Duodenal mucosa (tissue), 2 donors: Measurements from ENCODE around the gene SNX1.

Experiments used
- H3K27ac ChIP-seq: one replicate; pipeline ENCODE4 v1.7.0; 2013; ENCODE audit warnings: low read depth, low read length
- H3K27me3 ChIP-seq, 2 donors: one replicate each; pipeline ENCODE4 v1.7.0; 2013; ENCODE audit warnings: low read length in 2 of 2, control low read depth in 1 of 2; ENCODE audit not compliant: insufficient read depth in 2 of 2, control insufficient read depth in 1 of 2
- H3K36me3 ChIP-seq, 2 donors: one replicate each; pipeline ENCODE4 v1.7.0; 2013; ENCODE audit warnings: low read length in 2 of 2, control low read depth in 1 of 2; ENCODE audit not compliant: insufficient read depth in 2 of 2, control insufficient read depth in 1 of 2
- H3K4me1 ChIP-seq, 2 donors: one replicate each; pipeline ENCODE4 v1.7.0; 2013; ENCODE audit warnings: low read length in 2 of 2, control low read depth in 1 of 2; ENCODE audit not compliant: insufficient read depth in 2 of 2, control insufficient read depth in 1 of 2
- H3K4me3 ChIP-seq, 2 donors: one replicate each; pipeline ENCODE4 v1.7.0; 2013; ENCODE audit warnings: low read length in 2 of 2, low read depth in 1 of 2
- H3K9ac ChIP-seq, 2 donors: one replicate each; pipeline ENCODE4 v1.7.0; 2013; ENCODE audit warnings: low read length in 2 of 2, low read depth in 1 of 2
- H3K9me3 ChIP-seq, 2 donors: one replicate each; pipeline ENCODE4 v1.7.0; 2013; ENCODE audit warnings: low read length in 2 of 2, control low read depth in 1 of 2; ENCODE audit not compliant: control insufficient read depth in 1 of 2

The SNX1 gene

GRCh38 chr15:64163659-64164362 lies 68.0 kb downstream of the SNX1 start:
- Histone ChIP-seq H3K27me3 (no peaks in the 10 kb centered on the region), H3K9me3 (no peaks in the 10 kb centered on the region), H3K4me1 (peaks cover 7 to 43% of the 10 kb centered on the region in 2 donors), H3K36me3 (peaks cover 12 to 16% of the 10 kb centered on the region in 2 donors), H3K4me3 (peak overlapping the region; percentile 66 to 75), H3K27ac (peak overlapping the region; percentile 59), H3K9ac (peak overlapping the region; percentile 63 to 83)

DNA sequence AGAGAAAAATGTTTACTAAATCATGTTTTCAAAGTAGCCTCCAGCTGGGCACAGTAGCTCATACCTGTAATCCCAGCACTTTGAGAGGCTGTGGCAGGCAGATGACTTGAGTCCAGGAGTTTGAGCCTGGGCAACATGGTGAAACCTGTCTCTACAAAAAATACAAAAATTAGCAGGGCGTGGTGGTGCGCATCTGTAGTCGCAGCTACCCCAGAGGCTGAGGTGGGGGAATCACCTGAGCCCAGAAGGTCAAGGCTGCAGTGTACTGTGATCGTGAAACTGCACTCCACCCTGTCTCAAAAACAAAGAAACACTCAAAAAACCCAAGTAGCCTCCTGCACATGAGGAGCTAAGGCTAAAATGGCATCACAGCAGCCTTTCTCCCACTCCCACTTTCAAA lies 68.7 kb downstream of the SNX1 start:
- no peaks in the 10 kb centered on the region for H3K27me3 ChIP-seq
- no peak overlapping the region for H3K4me3 ChIP-seq
- peaks cover 7 to 39% of the 10 kb centered on the region in 2 donors for H3K4me1 ChIP-seq
- peaks cover 9 to 10% of the 10 kb centered on the region in 2 donors for H3K36me3 ChIP-seq
- no peaks in the 10 kb centered on the region for H3K9me3 ChIP-seq
- peak overlapping the region; percentile 20 for H3K27ac ChIP-seq
- no peak overlapping the region for H3K9ac ChIP-seq

GRCh38 chr15:64166102-64166890 lies 70.5 kb downstream of the SNX1 start:
- no peak overlapping the region for H3K9ac ChIP-seq
- H3K27me3 ChIP-seq = no peaks in the 10 kb centered on the region

DNA sequence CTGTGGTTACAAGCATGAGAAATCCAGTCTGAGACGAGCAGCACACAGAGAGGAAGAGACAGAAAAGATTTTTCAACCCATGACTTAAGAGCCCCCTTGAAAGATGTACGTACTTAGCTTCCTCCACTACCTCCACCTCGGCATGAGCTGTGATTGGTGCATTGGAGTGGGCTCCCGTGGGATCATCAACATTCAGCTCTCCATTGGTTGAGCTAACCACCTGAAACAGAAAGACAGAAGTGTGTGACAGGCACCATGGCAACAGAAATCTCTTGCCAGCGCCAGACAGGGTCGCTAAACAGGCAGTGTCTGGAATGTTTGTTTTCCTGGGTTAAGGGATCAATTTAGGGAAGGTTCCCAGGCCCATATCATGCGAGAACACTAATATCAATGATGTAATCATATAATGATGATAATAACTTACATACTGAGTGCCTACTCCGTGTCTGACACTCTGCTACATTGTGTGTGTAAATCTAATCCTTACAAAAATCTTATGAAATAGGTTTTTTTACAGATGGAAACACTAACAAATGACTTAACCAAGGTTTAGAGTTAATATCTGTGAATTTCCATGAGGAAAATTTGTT lies 84.5 kb downstream of the SNX1 start:
- peaks cover 0 to 4% of the 10 kb centered on the region in 2 donors for H3K4me1 ChIP-seq
- H3K27ac ChIP-seq = no peak overlapping the region
- H3K9me3 ChIP-seq = no peaks in the 10 kb centered on the region
- no peaks in the 10 kb centered on the region for H3K27me3 ChIP-seq
- no peak overlapping the region for H3K4me3 ChIP-seq
- no peak overlapping the region for H3K9ac ChIP-seq
- H3K36me3 ChIP-seq = peaks cover 5 to 38% of the 10 kb centered on the region in 2 donors

More at GRCh38 chr15:64166102-64166890, 70.5 kb downstream of the SNX1 start:
- peaks cover 7 to 20% of the 10 kb centered on the region in 2 donors for H3K4me1 ChIP-seq
- H3K27ac ChIP-seq = no peak overlapping the region
- no peaks in the 10 kb centered on the region for H3K9me3 ChIP-seq
- H3K36me3 ChIP-seq = peaks cover 2 to 7% of the 10 kb centered on the region in 2 donors
- no peak overlapping the region for H3K4me3 ChIP-seq

GRCh38 chr15:64182859-64183370 lies 87.1 kb downstream of the SNX1 start:
- Histone ChIP-seq H3K9ac (no peak overlapping the region), H3K36me3 (peaks cover 10 to 28% of the 10 kb centered on the region in 2 donors), H3K4me1 (peaks cover 0 to 4% of the 10 kb centered on the region in 2 donors), H3K9me3 (no peaks in the 10 kb centered on the region), H3K27ac (no peak overlapping the region), H3K4me3 (no peak overlapping the region), H3K27me3 (no peaks in the 10 kb centered on the region)

- peaks cover 0 to 4% of the 10 kb centered on the region in 2 donors for H3K4me1 ChIP-seq
- H3K27ac ChIP-seq = no peak overlapping the region
- no peak overlapping the region for H3K9ac ChIP-seq
- no peaks in the 10 kb centered on the region for H3K27me3 ChIP-seq
- H3K9me3 ChIP-seq = no peaks in the 10 kb centered on the region
- H3K4me3 ChIP-seq = no peak overlapping the region
- H3K36me3 ChIP-seq = peaks cover 7 to 20% of the 10 kb centered on the region in 2 donors
Observed at GRCh38 chr15:64185146-64185911, 89.5 kb downstream of the SNX1 start.

DNA sequence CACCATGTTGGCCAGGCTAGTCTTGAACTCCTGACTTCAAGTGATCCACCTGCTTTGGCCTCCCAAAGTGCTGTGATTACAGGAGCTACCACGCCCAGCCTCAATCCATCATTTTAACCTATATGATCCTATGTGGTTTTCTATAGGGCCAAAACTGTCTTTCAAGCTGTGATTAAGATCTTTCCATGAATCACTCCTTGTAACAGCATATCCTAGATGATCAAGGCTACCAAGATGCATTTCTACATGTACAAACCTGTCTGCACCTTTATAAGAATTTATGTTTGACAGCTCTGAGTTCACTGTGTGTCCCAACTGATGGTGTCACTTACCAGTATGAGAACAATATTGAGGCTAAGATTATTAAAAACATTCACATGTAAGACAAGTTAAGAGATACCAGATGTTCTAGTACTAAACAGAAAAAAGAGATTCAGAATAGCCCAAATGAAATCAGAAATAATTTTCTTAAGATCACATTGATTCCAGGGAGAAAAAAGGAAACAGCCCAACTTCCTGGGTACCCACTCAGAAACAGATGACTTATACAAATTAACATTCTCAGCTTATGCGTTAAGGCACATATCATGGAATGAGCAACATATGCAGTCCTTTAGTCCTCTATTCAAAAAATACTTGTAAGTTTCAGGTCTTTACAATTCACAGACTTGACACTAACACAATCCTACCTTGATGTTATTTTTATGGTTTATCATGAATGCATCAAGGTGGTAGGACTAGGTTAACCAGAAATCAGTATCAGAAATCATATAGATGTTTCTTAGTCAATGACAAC lies 91.8 kb downstream of the SNX1 start:
- H3K27me3 ChIP-seq = no peaks in the 10 kb centered on the region
- no peak overlapping the region for H3K9ac ChIP-seq
- peaks cover 7 to 22% of the 10 kb centered on the region in 2 donors for H3K36me3 ChIP-seq
- H3K4me3 ChIP-seq = no peak overlapping the region
- peaks cover 0 to 4% of the 10 kb centered on the region in 2 donors for H3K4me1 ChIP-seq
- H3K9me3 ChIP-seq = no peaks in the 10 kb centered on the region
- no peak overlapping the region for H3K27ac ChIP-seq
